ENCODE measurements around the gene PLAC8.

DNA sequence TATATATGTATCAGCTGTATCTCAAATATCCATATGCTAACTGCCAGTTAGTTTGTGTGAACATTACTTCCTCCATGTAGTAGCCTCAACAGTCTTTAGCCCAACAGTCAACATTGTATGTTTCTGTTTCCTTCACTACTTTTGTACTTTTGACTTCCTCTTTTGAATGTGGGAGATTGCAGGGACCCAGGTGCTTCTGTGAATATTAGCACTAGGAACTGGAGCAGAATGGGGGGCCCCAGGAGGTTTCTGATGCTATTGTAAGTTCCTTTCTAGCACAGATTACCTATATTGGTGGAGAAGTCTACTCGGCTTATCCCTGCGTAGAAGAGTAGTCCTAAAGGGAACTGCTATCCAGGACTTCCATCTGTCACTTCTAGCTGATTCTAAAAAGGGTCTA, 2.3 kb downstream of the PLAC8 start:
- TF ChIP-seq, protein P1, sequence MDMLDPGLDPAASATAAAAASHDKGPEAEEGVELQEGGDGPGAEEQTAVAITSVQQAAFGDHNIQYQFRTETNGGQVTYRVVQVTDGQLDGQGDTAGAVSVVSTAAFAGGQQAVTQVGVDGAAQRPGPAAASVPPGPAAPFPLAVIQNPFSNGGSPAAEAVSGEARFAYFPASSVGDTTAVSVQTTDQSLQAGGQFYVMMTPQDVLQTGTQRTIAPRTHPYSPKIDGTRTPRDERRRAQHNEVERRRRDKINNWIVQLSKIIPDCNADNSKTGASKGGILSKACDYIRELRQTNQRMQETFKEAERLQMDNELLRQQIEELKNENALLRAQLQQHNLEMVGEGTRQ (IDR thresholded peaks at IDR 0.05; ENCODE audit: low read depth, low read length), result no peak
- TF ChIP-seq, protein P1 (CRISPR knock-in tag; IDR thresholded peaks at IDR 0.05; ENCODE audit: borderline replicate concordance), result no peak
- TF ChIP-seq HNF4G (IDR thresholded peaks at IDR 0.05; ENCODE audit: borderline replicate concordance, low read depth, low read length) (no peak), HNF4G (CRISPR knock-in tag; IDR thresholded peaks at IDR 0.05; ENCODE audit: borderline replicate concordance, low read depth) (no peak), ZNF7 (CRISPR knock-in tag; IDR thresholded peaks at IDR 0.05) (no peak), NCOA1 (CRISPR knock-in tag; IDR thresholded peaks at IDR 0.05) (no peak)

All from HepG2 (cell line).